Ishikawa (cell line): Measurements from ENCODE around the gene CDH13.

Source experiments
- CEBPB ChIP-seq: IDR thresholded peaks from 2 replicates; pipeline ENCODE4 v1.6.1; 2012
- FOXM1 ChIP-seq: IDR thresholded peaks from 2 replicates; pipeline ENCODE4 v1.6.1; 2012; ENCODE audit warnings: low read depth, borderline replicate concordance
- RAD21 ChIP-seq: IDR thresholded peaks from 2 replicates; pipeline ENCODE4 v1.6.1; 2012; ENCODE audit warnings: low read depth
- TAF1 ChIP-seq: IDR thresholded peaks from 2 replicates; pipeline ENCODE4 v1.6.1; 2012; ENCODE audit warnings: low read depth, mild to moderate bottlenecking
- TF ChIP-seq, protein P1 (sequence below): IDR thresholded peaks from 2 replicates; pipeline ENCODE4 v1.6.1; 2012

DNA sequence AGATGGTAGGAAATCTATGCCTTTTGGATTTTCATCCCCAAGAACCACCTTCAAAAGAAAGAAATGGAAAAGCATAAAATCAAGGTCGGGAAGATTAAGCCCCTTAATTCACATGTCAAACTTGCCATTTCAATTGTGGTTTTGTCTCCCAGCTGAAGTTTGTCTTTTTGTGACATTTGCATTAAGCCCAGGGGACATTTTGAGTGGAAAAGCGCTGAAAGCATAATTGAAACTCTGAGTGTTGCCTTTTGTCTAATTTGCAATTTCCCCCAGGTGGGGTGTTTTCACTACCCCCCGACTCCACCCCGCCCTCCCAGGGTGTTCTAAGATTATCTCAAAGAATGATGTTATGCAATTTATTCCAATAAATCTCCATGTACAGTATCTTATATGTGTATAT is 396.2 kb downstream of the CDH13 start:
- TF ChIP-seq, protein P1, sequence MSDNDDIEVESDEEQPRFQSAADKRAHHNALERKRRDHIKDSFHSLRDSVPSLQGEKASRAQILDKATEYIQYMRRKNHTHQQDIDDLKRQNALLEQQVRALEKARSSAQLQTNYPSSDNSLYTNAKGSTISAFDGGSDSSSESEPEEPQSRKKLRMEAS = no peak
- TF ChIP-seq CEBPB = no peak
- TF ChIP-seq RAD21 = no peak
- no peak for TF ChIP-seq TAF1
- TF ChIP-seq FOXM1 = no peak
